HG02588 (cell line): ENCODE results near the gene TSPO2.

Experiments used
- ATAC-seq: cut with Tn5 transposase; IDR thresholded peaks from one replicate; pipeline ENCODE4 v1.9.1; 2021; ENCODE audit warnings: mild to moderate bottlenecking, moderate library complexity; ENCODE audit not compliant: unreplicated experiment

Gene TSPO2

DNA sequence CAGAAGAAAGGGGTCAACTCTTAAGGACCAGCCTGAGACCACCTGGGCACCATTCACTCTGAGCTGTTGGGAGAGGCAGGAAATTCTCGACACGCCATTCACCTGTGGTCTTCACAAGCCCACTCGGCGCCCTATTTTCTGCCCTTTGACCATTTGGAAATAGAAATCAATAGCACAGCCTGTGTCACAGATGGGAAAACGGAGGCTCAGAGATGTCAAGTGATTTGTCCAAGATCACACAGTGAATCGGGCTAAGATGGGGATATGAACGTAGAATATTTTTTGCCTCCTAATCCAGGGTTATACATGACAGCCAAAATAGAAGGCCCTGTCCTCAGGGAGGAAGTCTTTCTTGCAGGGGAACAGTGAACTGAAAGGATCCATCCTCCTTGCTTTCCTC, 7.7 kb downstream of the TSPO2 start:
- no peak for ATAC-seq

DNA sequence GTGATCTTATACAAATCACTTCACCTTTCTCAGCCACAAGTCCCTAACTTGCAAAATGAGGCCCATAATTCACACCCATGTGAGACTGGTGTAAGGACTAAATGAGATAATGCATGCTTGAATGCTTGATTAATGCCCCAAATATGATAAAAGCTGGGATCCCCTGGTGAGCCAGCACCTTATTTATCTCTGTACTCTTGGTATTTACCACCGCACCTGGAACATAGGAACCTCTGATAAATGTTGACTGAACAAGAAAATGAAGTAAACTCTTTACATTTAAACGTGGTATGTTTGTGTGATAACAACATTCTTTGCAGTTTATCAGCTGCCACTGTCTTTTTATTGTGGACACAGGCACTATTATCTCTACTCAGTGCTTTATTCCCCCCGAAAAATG, 8.3 kb downstream of the TSPO2 start:
- no peak for ATAC-seq

DNA sequence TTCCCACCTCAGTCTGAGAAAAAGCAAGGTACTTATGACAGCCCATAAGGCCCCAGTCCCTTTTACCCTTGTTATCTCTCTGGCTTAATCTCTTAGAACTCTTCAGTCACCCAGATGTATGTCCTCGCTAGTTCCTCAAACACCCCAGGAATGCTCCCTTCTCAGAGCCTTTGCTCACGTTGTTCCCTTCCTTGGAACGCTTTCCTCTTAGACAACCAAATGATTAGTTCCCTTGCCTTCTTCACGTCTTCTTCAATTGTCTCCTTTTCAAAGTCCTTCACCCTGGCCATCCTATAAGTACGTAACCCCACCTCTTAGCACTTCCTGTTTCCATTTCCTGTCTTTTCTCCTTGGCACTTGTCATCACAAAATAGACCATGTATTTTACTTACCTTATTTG, 9.6 kb downstream of the TSPO2 start:
- no peak for ATAC-seq

- no peak for ATAC-seq
These were observed 10.8 kb downstream of the TSPO2 start, which contains the start of gene APOBEC2 for GRCh38 chr6:41053041-41053440. APOBEC2 (plus strand) TSS chr6:41053202; CDS start chr6:41053348, 146 bp downstream.

DNA sequence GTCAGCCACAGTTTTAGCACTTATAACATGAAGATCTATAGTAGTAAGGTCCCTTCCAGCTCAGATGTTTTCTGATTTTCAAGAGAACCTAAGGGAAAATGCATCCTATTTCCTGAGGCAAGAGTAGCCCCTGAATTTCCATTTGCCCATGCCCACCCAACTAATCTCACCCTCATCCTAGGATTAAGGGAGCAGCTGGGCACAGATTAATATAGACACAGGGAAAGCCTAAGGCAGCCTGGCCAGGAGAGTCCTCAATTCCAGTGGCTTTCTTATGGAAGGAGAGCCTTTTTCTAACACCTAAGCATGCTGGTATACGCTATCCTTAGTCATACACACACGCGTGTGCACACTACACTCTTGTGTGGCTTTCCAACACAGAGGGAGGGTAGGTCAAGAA, 12.2 kb downstream of the TSPO2 start:
- ATAC-seq: no peak

DNA sequence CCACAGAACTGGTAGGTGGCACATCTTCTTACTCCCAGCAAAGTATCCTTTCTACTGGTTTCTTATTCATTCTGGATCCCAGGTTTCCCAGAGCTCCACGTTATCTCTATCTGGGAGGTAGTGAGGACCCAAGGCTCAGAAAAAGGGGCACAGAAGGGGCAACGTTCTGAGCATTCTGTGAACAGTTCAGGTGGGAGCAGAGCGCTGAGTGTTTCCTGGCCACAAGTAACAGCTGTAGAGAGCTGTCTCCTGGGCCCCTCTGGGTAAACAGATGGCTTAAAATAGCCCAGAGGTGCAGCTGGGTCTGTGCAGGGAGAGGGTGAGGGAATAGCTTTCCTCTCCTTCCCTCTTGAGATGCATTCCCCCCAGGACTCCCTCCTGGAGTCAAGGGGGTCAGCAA, 12.9 kb downstream of the TSPO2 start:
- no peak for ATAC-seq

- no peak for ATAC-seq
These were observed 14.7 kb downstream of the TSPO2 start for GRCh38 chr6:41056768-41057490.

- no peak for ATAC-seq
These were observed 16.5 kb downstream of the TSPO2 start for GRCh38 chr6:41058783-41059181.

- ATAC-seq: no peak
These were observed 17.3 kb downstream of the TSPO2 start for GRCh38 chr6:41059556-41059955.

- no peak for ATAC-seq
These were observed 19.0 kb downstream of the TSPO2 start for GRCh38 chr6:41061196-41061726.

- ATAC-seq: no peak
These were observed 19.8 kb downstream of the TSPO2 start for GRCh38 chr6:41062056-41062455.

GRCh38 chr6:41063884-41064285, 21.6 kb downstream of the TSPO2 start:
- no peak for ATAC-seq

- no peak for ATAC-seq
These were observed 22.6 kb downstream of the TSPO2 start for GRCh38 chr6:41064841-41065240.

DNA sequence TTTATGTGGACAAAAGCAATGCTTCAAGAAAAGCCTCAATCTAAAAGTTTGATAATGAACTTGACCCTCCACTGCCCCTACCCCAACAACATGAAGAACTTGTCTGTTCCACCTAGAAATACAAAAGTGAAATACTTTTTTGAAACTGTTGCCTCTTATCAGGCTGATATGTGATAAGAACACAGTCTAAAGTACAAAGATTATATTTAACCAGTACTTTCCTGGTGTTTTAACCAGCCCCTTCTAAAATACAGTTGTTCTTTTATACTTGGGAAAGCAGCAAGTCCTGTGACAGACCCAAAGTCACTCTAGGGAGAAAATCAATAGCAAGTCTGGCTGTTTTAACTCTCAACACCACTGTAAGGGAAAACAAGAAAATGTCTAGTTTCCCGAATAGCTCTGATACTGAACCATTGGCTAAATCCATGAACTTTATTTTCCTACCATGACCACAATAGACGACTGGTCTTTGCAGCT, 23.3 kb downstream of the TSPO2 start:
- no peak for ATAC-seq

GRCh38 chr6:41066867-41067304, 24.6 kb downstream of the TSPO2 start:
- no peak for ATAC-seq

- ATAC-seq: no peak
These were observed 29.2 kb downstream of the TSPO2 start for GRCh38 chr6:41071501-41071922.

GRCh38 chr6:41071923-41072835, 29.9 kb downstream of the TSPO2 start, which contains the start of gene OARD1:
OARD1 (minus strand) TSS chr6:41072356; CDS start chr6:41071634, 722 bp downstream.
- ATAC-seq: peak; percentile 65

DNA sequence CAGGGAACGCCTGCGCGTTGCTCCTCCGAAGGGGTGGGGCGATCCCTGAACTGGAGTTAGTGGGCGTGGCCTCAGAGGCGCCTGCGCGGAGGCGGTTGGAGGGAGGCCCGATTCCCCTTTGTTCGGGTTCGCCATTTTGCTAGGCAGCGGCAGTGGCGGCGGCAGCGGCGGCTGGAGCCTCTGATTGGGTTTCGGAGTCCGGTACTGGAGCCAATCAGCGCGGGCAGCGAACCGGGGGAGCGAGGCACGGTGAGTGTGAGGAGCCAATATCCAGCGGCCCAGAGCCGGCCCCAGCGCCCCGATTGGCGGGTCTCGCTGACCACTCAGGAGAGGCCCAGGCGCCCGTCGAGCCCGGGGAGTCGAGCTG, 30.6 kb downstream of the TSPO2 start, which contains the start of gene NFYA:
Gene NFYA, plus strand, starts transcription at position 139 of the 367 bp plus-strand sequence. CDS start 6,116 bp downstream, outside the sequence.
- peak; percentile 58 for ATAC-seq

DNA sequence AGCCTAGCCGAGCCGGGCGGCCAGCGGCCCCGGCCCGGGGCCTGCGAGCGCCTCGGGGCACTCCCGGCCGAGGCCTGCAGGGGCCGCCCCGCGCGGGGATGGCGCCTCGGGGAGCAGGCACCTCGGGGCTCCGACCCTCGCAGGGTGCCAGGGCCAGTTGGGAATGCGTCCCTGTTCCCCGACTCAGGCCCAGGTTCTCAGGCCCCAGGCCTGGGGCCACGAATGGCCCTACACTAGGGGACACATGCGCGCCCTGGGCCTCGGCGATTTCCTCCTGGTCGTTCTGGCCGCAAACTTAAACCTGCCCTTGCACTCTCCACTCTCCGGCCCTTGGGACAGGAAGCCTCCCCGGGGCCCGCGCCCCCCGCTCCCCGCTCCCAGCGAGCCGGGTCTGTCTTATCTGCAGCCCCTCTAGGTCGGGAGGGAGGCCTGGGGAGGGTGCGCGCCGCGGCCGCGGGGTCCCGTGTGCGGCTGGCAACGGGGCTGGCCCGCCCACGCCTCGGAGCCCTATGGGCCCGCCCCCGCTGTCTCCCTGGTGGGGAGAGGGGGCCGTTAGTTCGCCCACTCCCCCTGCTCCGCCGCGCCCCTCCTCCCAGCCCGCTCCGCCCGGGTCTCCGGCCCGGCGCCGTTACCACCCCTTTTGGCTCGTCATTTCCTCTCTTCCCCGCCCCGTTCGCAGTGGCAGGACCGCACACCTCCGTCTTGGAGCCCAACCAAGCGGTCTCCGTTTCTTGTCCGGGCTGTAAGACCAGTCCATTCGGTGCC, 31.1 kb downstream of the TSPO2 start:
- peak; percentile 27 for ATAC-seq

DNA sequence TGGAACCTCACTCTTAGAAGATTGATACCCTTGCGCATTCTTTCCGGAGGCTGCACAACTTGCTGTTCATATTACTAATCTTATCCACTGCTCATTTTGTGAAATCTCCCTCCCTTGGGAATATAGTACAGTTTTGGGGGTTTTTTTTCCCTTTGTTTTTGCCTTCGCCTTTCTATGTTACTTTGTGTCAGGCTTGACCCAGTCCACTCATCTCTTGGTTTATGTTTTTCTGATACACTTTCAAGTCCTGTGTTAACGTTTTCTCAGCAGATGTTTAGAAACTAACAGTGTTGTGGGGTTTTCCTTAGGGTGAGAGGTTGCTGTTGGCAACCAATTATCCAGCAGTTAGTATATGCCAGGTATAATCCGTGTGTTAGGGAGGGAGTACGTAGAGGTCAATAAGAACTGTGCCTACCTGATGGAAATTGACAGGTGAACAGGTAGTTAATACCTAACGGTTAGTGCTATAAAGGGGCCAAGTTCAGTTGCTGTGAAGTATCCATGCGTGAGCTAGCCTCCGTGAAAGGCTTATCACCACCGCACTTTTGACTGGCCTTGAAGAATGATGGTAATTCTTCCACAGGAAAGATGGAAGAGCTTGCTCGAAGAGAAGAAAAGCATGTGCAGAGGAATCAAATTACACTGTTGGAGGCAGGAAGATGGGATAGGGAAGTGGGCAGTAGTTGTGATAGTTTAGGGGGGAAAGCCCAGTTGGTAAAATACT, 31.9 kb downstream of the TSPO2 start:
- no peak for ATAC-seq
